Uterus (tissue), 4 donors: Measurements from ENCODE around the gene TPST2. TPM values are rescaled to one million over a fixed set of nuclear protein-coding genes. Genes with fewer than 3 reads are reported as not detected.
A peak's percentile ranks its signal among the peaks of the same experiment; 100 is the strongest.

ENCODE experiments used
- DNase-seq, 2 donors: peaks; one replicate each; pipeline ENCODE4 v3.0.0-alpha.2; 2019 to 2020
- H3K27ac ChIP-seq, 2 donors: fragments of 200-600 bp; sonication (generic); 1 replicate in 1 of 2; 2 replicates in 1 of 2; pipeline ENCODE4 v1.5.1; 2016 to 2018
- H3K27me3 ChIP-seq, 2 donors: fragments of 200-600 bp; sonication (generic); one replicate each; pipeline ENCODE4 v1.5.1; 2018 to 2019; ENCODE audit warnings: control low read depth in 1 of 2
- H3K36me3 ChIP-seq, 2 donors: fragments of 200-600 bp; sonication (generic); one replicate each; pipeline ENCODE4 v1.5.1; 2019; ENCODE audit warnings: control low read depth in 1 of 2
- H3K4me1 ChIP-seq, 2 donors: fragments of 200-600 bp; sonication (generic); one replicate each; pipeline ENCODE4 v1.5.1; 2018 to 2019; ENCODE audit warnings: control low read depth in 1 of 2
- H3K4me3 ChIP-seq, 2 donors: fragments of 200-600 bp; sonication (generic); 1 replicate in 1 of 2; 2 replicates in 1 of 2; pipeline ENCODE4 v1.5.1; 2018 to 2019; ENCODE audit warnings: mild to moderate bottlenecking in 1 of 2
- H3K9me3 ChIP-seq, 2 donors: fragments of 200-600 bp; sonication (generic); one replicate each; pipeline ENCODE4 v1.5.1; 2019; ENCODE audit warnings: control low read depth in 1 of 2
- CTCF ChIP-seq, 4 experiments: fragments of 200-600 bp in 2 of 4; fragments of 450-650 bp in 2 of 4; sonication (generic) in 2 of 4; IDR thresholded peaks; one replicate each; pipeline ENCODE4 v1.5.1; 2016 to 2019; ENCODE audit warnings: antibody characterized with exemption in 4 of 4, mild to moderate bottlenecking in 2 of 4, moderate library complexity in 1 of 4
- POLR2A ChIP-seq, 2 donors: fragments of 450-650 bp; IDR thresholded peaks; one replicate each; pipeline ENCODE4 v1.6.1; 2016; ENCODE audit warnings: antibody characterized with exemption in 2 of 2, mild to moderate bottlenecking in 1 of 2, moderate library complexity in 1 of 2
- intact Hi-C: fragments of 100-400 bp; cut with DNase I; formaldehyde crosslinking; loops from one replicate; pipeline ENCODE4 v1.15.1; 2023; ENCODE audit warnings: low total_unique reads
- total RNA-seq, 4 donors: library from RNA; depleted of rRNA in 3 of 4; stranded (reverse); fragments of >200 nt in 3 of 4; gene quantifications; one replicate each; pipeline versions ENCODE4 v1.1.0 to v1.2.4, GENCODE V29; 2014 to 2023
- donor health status: DM: yes; HTN: yes; CAD: no.

Gene TPST2
- total RNA-seq, 4 donors from 2014 or later, result 32.4 to 71.5 (median 43.8) TPM

GRCh38 chr22:26574001-26574723, 15.8 kb downstream of the TPST2 start:
- no peaks in the 10 kb centered on the region for H3K27me3 ChIP-seq
- no peaks in the 10 kb centered on the region for H3K9me3 ChIP-seq
- peak overlapping the region in 1 of 2 donors; percentile 35 for H3K27ac ChIP-seq
- TF ChIP-seq CTCF (IDR thresholded peaks at IDR 0.05) (no peak), POLR2A (IDR thresholded peaks at IDR 0.05) (no peak)
- intact Hi-C loops, result no loop called here
- H3K4me3 ChIP-seq, result no peak overlapping the region
- H3K36me3 ChIP-seq, result no peaks in the 10 kb centered on the region
- no peaks in the 10 kb centered on the region for H3K4me1 ChIP-seq
- no peak for DNase-seq

- Histone ChIP-seq H3K27ac (peak overlapping the region; percentile 35 to 44), H3K4me3 (no peak overlapping the region), H3K27me3 (no peaks in the 10 kb centered on the region), H3K9me3 (no peaks in the 10 kb centered on the region), H3K36me3 (no peaks in the 10 kb centered on the region), H3K4me1 (no peaks in the 10 kb centered on the region)
- intact Hi-C loops, result no loop called here
- DNase-seq, result peak in 1 of 2 donors; percentile 51
- TF ChIP-seq CTCF (IDR thresholded peaks at IDR 0.05) (no peak), POLR2A (IDR thresholded peaks at IDR 0.05) (no peak)
These were observed 16.8 kb downstream of the TPST2 start for GRCh38 chr22:26573026-26573662.

- Histone ChIP-seq H3K27ac (no peak overlapping the region), H3K9me3 (no peaks in the 10 kb centered on the region), H3K4me1 (no peaks in the 10 kb centered on the region), H3K27me3 (no peaks in the 10 kb centered on the region), H3K36me3 (no peaks in the 10 kb centered on the region), H3K4me3 (no peak overlapping the region)
- no peak for DNase-seq
- TF ChIP-seq CTCF (IDR thresholded peaks at IDR 0.05) (no peak), POLR2A (IDR thresholded peaks at IDR 0.05) (no peak)
- intact Hi-C loops, result no loop called here
These were observed 18.9 kb downstream of the TPST2 start for GRCh38 chr22:26570864-26571525.

GRCh38 chr22:26570115-26570514, 19.8 kb downstream of the TPST2 start:
- Histone ChIP-seq H3K27me3 (no peaks in the 10 kb centered on the region), H3K9me3 (no peaks in the 10 kb centered on the region), H3K4me1 (no peaks in the 10 kb centered on the region), H3K36me3 (no peaks in the 10 kb centered on the region), H3K27ac (no peak overlapping the region), H3K4me3 (no peak overlapping the region)
- peak in 1 of 2 donors; percentile 23 for DNase-seq
- intact Hi-C loops, result no loop called here
- TF ChIP-seq POLR2A (IDR thresholded peaks at IDR 0.05) (no peak), CTCF (IDR thresholded peaks at IDR 0.05) (no peak)

- Histone ChIP-seq H3K9me3 (no peaks in the 10 kb centered on the region), H3K27ac (no peak overlapping the region), H3K27me3 (no peaks in the 10 kb centered on the region), H3K4me1 (no peaks in the 10 kb centered on the region), H3K4me3 (no peak overlapping the region), H3K36me3 (no peaks in the 10 kb centered on the region)
- TF ChIP-seq CTCF (IDR thresholded peaks at IDR 0.05), result no peak
- TF ChIP-seq POLR2A (IDR thresholded peaks at IDR 0.05), result no peak
- intact Hi-C loops, result no loop called here
- DNase-seq, result no peak
These were observed 21.7 kb downstream of the TPST2 start for GRCh38 chr22:26568207-26568706.
